PFSK-1 (cell line): ENCODE data around the gene OR7G3.

Experiments used
- FOXP2 ChIP-seq: optimal IDR thresholded peaks from 2 replicates; pipeline ENCODE3; 2011; ENCODE audit warnings: borderline replicate concordance, control low read depth, inconsistent platforms; ENCODE audit not compliant: insufficient read depth; ENCODE audit errors: extremely low read length, extremely low read depth
- POLR2AphosphoS5 ChIP-seq: IDR thresholded peaks from 2 replicates; pipeline ENCODE4 v1.6.1; 2012; ENCODE audit warnings: low read depth, mild to moderate bottlenecking, control low read depth, low read length, moderate library complexity
- SIN3A ChIP-seq: IDR thresholded peaks from 2 replicates; pipeline ENCODE4 v1.6.1; 2012; ENCODE audit warnings: mild to moderate bottlenecking, low read length, moderate library complexity, borderline replicate concordance; ENCODE audit not compliant: insufficient read depth
- TAF1 ChIP-seq: IDR thresholded peaks from 2 replicates; pipeline ENCODE4 v1.6.1; 2012; ENCODE audit warnings: low read length, control low read depth, borderline replicate concordance; ENCODE audit not compliant: insufficient read depth

DNA sequence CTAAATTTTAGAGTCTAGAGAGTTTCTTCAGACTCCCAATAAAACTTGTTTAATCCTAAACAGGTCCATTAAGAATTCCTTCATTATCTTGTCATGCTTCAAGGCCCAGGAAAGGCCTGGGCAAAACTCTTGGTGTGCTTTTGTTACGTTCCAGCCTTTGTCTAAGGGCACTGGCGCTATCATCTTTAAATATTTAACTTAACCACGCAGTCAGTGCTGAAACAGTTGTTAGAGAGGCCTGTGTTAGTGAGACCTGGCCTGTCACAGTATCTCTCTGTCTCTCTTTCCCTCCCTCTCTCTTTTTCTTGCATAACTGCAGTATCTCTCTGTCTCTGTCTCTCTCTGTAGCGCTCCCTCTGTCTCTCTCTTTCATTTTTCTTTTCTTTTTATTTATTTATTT is 48.1 kb downstream of the OR7G3 start:
- TF ChIP-seq POLR2AphosphoS5 (no peak), SIN3A (no peak), TAF1 (no peak), FOXP2 (no peak)
